GM19395 (cell line): ENCODE data around the gene SLC6A1.
"Not testable (repeated sequence)": the region's sequence is repeated elsewhere in the genome, so short reads cannot be mapped to it uniquely, and the experiment has no call there.

Experiments
- ATAC-seq: cut with Tn5 transposase; IDR thresholded peaks from one replicate; pipeline ENCODE4 v1.9.1; 2021; ENCODE audit warnings: mild to moderate bottlenecking, moderate library complexity; ENCODE audit not compliant: unreplicated experiment

SLC6A1 gene

DNA sequence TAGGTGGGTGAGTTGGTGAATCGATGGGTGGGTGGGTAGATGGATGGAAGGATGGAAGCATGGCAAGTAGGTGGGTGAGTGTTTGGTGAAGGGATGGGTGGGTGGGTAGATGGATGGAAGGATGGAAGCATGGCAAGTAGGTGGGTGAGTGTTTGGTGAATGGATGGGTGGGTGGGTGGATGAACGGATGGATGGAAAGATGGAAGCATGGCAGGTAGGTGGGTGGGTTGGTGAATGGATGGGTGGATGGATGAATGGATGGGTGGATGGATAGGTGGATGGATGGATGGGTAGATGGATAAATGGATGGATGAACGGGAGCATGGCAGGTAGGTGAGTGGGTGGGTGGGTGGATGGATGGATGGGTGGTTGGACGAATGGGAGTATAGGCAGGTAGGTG, 65.1 kb downstream of the SLC6A1 start:
- no peak for ATAC-seq

DNA sequence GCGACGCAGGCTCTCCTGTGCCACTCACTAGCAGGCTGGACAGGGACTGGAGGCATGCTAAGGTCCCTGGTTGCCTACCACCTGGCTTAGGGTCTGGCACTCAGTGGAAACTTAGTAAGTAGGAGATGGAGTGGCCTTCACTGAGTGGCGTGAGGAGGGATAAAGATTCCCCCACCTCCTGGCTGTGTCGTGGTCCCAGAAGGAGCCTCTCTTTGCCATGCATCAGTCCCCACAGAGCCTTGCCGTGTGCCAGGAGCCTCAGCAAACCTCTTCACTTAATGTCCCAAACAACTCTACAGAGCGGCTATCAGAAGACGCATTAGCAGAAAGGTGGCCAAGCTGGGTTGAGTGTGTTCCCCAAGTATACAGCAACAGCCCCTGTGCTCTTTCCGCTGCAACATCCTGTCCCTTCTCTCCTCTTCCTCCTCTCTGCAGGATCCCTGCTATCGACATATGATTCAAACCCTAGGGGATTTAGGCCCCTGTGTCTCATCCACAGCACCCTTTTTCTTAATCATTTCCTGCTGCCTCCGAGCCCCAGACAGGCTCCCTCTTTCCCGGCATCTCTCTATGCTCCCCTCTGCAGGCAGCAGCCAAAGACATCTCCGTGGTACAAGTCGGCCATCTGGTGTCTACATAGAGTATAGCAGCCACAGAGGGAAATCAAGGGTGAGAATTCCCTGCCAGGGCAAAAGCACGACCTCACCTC, 66.7 kb downstream of the SLC6A1 start:
- ATAC-seq = no peak

GRCh38 chr3:11059799-11060115, 67.2 kb downstream of the SLC6A1 start:
- no peak for ATAC-seq

GRCh38 chr3:11060500-11061251, 68.1 kb downstream of the SLC6A1 start:
- no peak for ATAC-seq

- ATAC-seq = not testable (repeated sequence)
Observed at GRCh38 chr3:11061268-11061871, 68.8 kb downstream of the SLC6A1 start.

- ATAC-seq = no peak
Observed at GRCh38 chr3:11062704-11063103, 70.2 kb downstream of the SLC6A1 start.

DNA sequence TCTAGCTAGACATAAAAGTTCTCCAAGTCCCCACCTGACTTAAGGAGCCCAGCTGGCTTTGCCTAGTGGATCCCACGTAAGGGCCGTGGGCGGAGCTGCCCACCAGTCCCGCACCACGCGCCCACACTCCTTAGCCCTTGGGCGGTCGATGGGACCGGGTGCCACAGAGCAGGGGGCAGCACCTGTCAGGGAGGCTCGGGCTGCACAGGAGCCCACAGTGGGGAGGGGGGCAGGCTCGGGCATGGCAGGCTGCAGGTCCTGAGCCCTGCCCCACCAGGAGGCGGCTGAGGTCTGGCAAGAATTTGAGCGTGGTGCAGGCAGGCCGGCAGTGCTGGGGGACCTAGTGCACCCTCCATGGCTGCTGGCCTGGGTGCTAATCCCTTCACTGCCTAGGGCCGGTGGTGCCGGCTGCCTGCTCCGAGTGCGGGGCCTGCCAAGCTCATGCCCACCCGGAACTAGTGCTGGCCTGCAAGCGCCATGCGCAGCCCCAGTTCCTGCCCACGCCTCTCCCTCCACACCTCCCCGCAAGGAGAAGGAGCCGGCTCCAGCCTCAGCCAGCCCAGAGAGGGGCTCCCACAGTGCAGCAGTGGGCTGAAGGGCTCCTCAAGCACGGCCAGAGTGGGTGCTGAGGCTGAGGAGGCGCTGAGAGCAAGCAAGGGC, 78.7 kb downstream of the SLC6A1 start:
- ATAC-seq = no peak

GRCh38 chr3:11072631-11073030, 80.1 kb downstream of the SLC6A1 start:
- ATAC-seq = no peak

DNA sequence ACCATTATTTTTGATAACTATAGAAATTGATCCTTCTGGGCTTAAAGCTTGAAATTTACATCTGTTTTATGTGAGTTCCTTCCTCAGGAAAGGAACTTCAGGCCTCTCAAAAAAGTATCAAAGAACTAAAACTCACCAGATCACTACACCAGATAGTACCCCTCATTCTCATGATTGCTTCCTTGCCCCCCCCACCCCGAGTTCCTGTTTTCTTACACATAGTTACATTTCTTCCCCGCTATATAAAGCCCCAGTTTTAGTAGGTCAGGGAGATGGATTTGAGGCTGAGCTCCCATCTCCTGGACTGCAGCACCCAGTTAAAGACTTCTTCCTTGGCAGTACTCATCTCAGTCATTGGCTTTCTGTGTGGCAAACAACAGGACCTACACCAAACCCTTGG, 81.5 kb downstream of the SLC6A1 start:
- no peak for ATAC-seq

DNA sequence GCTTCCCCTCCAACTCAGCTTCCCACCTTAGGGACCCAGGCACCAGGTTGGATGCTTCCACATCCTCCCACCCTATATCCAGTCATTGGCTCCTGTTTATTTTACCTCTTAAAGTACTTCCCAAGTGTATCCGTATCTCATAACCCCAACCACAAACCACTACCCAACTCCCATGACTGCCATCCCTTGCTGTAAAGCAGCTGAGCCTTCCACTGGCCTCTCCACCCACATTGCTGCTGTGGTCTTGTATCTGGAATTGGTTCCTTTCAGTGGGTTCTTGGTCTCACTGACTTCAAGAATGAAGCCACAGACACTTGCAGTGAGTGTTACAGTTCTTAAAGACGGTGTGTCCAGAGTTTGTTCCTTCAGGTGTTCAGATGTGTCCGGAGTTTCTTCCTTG, 81.9 kb downstream of the SLC6A1 start:
- no peak for ATAC-seq

DNA sequence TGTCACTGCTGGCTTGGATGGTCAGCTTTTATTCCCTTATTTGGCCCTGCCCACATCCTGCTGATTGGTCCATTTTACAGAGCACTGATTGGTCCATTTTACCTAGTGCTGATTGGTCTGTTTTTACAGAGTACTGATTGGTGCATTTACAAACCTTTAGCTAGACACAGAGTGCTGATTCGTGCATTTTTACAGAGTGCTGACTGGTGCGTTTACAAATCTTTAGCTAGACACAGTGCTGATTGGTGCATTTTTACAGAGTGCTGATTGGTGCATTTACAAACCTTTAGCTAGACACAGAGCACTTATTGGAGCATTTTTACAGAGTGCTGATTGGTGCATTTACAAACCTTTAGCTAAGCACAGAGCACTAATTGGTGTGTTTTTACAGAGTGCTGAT, 82.6 kb downstream of the SLC6A1 start:
- not testable (repeated sequence) for ATAC-seq

GRCh38 chr3:11076711-11077110, 84.2 kb downstream of the SLC6A1 start:
- ATAC-seq = no peak

DNA sequence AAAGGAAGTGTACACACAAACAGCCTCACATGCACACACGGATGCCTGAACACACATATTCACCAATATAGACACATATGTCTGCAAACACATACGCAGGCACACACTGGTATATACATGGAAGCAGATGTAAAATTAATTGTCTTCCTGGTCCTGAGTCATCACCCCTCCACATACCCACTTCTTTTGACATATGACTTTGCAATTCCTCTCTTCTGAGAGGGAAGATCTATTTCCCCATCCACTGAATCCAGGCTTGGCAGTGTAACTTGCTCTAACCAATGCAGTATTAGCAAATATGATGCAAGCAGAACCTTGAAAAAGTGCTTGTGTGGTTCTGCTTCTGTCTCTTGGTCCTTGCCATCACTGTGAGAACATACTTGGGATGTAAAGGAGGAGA, 84.9 kb downstream of the SLC6A1 start:
- ATAC-seq = no peak

GRCh38 chr3:11078826-11079515, 86.4 kb downstream of the SLC6A1 start:
- ATAC-seq = no peak

DNA sequence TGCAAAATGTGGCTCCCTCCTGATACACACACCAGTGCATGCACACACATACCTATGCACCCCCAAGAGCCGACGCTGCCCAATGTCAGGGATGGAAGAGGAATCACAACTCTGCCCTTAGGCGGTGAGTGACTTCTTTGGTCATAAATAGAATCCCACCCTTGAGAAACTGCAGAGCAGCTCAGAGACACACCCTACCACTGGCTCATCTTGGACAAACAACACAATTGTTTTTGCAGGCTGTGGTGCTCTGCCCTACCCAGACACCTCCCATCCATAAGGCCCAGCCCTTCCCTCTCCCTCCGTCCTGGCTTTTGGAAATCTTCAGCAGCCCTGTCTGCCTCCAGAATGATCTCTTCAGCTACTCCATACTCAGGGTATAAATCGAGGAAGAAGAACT, 87.9 kb downstream of the SLC6A1 start:
- no peak for ATAC-seq

- ATAC-seq = no peak
Observed at GRCh38 chr3:11084098-11084497, 91.5 kb downstream of the SLC6A1 start.

- no peak for ATAC-seq
Observed at GRCh38 chr3:11084677-11085076, 92.1 kb downstream of the SLC6A1 start.

GRCh38 chr3:11085093-11085840, 92.7 kb downstream of the SLC6A1 start:
- ATAC-seq = no peak

DNA sequence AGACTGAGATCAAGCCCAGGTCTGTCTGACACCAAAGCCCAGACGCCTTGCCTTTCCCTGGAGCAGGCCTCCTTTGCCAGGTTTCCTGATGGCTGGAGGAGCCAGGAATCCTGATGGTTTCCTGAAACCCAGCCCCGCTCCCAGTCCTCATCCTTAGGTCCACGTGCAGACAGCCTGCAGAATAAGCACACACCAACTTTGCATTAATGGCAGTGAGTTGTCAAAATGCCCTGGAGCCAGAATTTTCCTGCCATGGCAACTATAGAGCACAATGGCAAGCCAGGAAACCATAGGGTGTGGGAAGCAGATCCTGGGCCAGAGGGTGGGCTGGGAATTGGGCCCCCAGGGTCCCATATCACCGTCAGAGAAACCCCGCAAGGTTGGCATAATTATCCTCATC, 94.3 kb downstream of the SLC6A1 start:
- ATAC-seq = no peak

DNA sequence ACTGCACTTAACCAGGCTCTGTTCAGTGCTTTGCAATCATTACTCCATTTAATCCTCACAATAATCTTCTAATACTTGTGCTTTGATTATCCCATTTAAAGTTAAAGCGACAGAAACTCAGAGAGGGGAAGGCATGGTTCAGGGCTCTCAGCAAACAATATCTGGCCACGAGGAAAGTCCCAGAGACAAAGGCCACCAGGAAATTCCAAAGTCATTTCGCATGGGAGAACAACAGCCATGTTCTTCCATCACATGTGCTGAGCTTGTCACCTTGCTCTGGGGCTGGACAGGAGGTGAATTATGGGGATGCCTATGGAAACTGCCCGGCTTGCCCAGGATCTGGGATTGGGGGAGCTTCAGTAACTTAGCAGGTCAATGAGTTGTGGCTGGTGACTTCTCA, 95.5 kb downstream of the SLC6A1 start:
- no peak for ATAC-seq
